ENCODE data around the gene ZMYND10.
A peak's percentile ranks its signal among the peaks of the same experiment; 100 is the strongest.
"Not testable (repeated sequence)": the region's sequence is repeated elsewhere in the genome, so short reads cannot be mapped to it uniquely, and the experiment has no call there.

Gene ZMYND10

DNA sequence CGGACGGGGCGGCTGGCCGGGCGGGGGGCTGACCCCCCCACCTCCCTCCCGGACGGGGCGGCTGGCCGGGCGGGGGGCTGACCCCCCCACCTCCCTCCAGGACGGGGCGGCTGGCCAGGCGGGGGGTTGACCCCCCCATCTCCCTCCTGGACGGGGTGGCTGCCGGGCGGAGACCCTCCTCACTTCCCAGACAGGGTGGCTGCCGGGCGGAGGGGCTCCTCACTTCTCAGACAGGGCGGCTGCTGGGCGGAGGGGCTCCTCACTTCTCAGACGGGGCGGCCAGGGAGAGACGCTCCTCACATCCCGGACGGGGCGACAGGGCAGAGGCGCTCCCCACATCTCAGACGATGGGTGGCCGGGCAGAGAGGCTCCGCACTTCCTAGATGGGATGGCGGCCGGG is 33.5 kb downstream of the ZMYND10 start:
- not testable (repeated sequence) for DNase-seq (ENCODE audit: extremely low read depth in 1 of 2, low read depth in 1 of 2)

- DNase-seq (ENCODE audit: extremely low read depth in 1 of 2, low read depth in 1 of 2), result peak in 1 of 2 donors; percentile 15
Observed at GRCh38 chr3:50304601-50305000, 40.9 kb downstream of the ZMYND10 start.

DNA sequence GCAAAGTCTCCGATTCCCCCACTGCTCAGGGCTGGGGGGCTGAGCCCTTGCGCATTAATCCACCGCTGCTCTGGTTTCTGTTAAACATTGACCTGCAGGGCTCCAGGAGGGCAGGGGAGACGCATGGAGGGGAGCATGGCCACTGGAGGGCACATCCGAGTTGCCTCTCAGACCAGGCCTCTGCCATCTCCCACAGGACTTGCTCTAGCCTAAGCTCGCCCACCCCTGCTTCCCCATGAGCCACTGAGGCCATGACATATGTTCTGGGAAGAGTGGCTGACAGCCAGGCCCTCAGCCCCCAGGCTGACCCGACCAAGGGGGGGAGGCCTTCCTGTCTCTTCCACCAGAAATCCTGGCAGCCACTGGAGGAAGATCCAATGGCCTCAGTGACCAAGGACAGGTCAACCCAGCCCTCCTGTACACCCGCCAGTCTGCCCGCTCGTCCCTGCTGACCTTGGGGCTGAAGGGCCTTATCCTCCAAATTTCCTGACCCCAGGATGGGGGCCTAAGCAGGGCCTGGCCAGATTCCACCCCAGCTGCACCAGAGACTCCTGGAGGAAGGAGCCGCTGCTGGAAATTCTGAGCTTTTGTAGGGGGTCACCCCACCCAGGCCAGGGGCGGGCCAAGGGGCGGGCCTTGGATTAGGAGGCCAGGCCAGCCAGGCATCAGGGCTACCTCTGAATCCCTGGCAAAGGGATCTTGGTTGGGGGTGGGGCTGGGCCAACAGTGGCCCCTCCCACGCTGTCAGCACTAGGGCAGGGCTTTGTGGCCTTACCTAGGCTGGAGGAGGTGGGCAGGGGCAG is 42.3 kb downstream of the ZMYND10 start, which contains the start of gene HYAL1:
Gene HYAL1 (minus strand): TSS at position 562 of the 803 bp plus-strand sequence. CDS start 618 bp downstream, outside the sequence.
- DNase-seq (ENCODE audit: extremely low read depth in 1 of 2, low read depth in 1 of 2), result no peak

GRCh38 chr3:50302095-50303012 is 43.2 kb downstream of the ZMYND10 start:
- DNase-seq (ENCODE audit: extremely low read depth in 1 of 2, low read depth in 1 of 2), result no peak

GRCh38 chr3:50300681-50301254 is 44.8 kb downstream of the ZMYND10 start:
- no peak for DNase-seq (ENCODE audit: extremely low read depth in 1 of 2, low read depth in 1 of 2)

DNA sequence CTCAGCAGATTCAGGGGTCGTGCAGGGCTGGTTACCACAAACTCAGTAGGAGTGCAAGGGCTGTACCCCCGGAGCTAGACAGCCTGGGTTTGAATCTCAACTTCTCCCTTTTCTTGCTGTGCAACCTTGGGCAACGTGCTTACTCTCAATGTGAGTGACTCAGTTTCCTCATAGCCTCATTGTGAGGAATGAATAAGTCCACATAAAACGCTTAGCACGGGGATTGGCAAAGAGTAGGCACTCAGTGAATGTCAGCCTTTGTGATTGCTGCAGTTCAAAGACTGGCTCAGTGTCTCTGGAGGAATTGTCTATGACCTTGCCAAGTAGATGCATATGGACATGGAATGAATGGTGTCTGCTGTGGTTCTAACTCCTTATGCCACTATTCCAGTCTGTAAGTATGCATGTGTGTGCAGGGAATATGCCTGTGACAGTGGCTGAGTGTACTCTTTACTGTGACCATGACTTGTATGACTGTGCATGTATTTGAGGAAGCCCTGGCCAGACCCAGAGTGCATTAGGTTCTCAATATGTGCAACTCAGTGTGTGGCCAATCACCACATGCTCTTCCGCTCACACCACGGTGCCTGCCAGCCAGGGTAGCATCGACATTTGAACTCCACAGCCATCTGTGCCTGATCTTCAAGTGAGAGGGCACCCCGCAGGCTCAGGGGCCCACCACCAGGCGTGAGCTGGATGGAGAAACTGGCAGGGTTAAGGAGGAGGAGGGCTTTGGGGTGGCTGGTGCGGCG is 45.4 kb downstream of the ZMYND10 start:
- DNase-seq (ENCODE audit: extremely low read depth in 1 of 2, low read depth in 1 of 2), result no peak

- no peak for DNase-seq (ENCODE audit: extremely low read depth in 1 of 2, low read depth in 1 of 2)
Observed at GRCh38 chr3:50299638-50299928, 45.9 kb downstream of the ZMYND10 start.

DNA sequence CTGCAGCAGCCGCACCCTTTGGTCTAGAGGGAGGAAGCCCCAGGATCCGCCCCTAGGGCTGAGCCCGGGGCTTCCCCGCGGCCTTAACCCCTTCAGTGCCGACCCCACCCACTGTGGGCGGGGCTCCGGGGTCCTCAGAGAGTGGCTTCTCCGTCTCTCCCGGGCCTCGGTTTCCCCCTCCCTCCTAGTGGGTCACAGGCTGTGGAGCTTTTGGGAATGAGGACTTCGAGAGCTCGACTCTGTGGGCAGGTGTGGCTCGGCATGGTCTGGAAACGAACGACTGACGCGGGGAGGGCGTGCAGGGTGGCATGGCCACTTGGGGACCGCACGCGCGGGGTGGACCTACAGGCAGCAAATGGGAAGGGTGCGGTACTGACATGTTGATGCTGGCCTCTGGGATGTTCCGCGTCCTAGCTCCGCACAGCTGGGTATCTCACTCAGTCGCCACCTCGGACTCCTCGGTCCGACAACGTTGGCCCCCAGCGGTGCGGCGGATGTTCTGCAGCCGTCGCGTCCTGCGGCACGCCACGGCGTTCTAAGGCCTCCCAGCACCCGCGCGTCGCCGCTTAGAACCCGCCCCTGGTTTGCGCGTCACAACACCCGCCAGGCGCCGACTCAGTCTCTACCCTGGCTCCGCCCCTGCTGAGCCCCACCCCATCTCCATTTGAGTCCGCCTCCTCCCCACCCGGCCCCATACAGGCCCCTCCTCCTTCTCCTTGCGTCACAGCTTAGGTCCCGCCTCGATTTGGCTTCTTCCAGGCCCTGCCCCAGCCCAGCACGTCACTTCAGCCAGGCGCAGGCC is 46.5 kb downstream of the ZMYND10 start, which contains the start of the genes HYAL3 and NAA80:
Gene HYAL3 (minus strand): TSS at position 570 of the 802 bp plus-strand sequence. CDS start 3,803 bp downstream, outside the sequence.
Gene NAA80 (minus strand): TSS at position 570 of the 802 bp plus-strand sequence. CDS start 1,942 bp downstream, outside the sequence.
- DNase-seq (ENCODE audit: extremely low read depth in 1 of 2, low read depth in 1 of 2), result peak; percentile 98

GRCh38 chr3:50297896-50298725 is 47.4 kb downstream of the ZMYND10 start:
- DNase-seq (ENCODE audit: extremely low read depth in 1 of 2, low read depth in 1 of 2), result no peak

DNA sequence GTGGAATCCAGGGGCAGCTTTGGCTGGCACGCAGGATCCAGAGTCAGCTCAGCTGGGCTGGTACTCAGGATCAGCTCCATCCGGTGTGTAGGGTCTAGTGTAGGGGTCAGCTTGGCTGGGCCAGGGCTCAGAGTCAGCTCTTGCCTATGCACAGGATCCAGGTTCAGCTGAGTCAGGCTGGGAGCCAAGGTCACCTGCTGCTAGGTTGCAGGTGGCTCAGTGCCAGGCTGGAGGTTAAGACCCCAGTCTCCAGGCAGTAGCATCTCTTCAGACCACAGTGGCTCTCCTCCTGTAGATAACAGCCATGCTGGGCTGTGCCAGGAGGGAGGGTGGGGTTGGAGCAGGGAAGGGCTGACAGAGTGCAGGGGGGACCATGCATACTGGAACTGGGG is 48.2 kb downstream of the ZMYND10 start:
- DNase-seq (ENCODE audit: extremely low read depth in 1 of 2, low read depth in 1 of 2), result no peak

DNA sequence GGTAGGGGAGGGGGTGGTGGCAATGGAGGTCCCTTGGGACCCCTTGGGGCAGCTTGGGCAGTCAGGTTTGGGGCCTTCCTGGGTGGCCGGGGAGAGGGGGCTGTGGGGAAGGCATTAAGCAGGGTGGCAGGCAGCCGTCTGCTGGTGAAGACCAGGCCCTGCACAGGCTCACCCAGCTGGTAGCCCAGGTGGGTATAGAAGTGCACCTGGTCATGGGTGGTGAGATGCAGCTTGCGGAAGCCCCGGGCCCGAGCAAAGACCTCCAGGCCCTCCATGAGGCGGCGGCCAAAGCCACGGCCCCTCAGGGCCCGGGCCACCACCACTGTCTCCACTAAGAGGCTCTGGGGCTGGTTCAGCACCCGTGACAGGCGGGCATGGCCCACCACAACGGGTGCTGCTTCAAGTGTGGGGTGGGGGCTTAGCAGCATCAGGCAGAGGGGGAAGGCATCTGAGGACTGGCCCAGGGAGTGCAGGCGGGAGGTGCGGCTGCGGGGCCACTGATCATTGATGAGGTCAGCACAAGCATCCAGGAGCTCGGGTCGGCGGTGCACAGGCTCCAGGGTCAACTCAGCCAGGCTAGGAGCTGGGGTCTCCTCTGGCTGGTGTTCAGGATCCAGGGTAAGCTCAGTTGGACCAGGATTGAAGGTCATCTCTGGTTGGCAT is 48.7 kb downstream of the ZMYND10 start:
- no peak for DNase-seq (ENCODE audit: extremely low read depth in 1 of 2, low read depth in 1 of 2)

GRCh38 chr3:50295553-50296431 is 49.7 kb downstream of the ZMYND10 start:
- no peak for DNase-seq (ENCODE audit: extremely low read depth in 1 of 2, low read depth in 1 of 2)

DNA sequence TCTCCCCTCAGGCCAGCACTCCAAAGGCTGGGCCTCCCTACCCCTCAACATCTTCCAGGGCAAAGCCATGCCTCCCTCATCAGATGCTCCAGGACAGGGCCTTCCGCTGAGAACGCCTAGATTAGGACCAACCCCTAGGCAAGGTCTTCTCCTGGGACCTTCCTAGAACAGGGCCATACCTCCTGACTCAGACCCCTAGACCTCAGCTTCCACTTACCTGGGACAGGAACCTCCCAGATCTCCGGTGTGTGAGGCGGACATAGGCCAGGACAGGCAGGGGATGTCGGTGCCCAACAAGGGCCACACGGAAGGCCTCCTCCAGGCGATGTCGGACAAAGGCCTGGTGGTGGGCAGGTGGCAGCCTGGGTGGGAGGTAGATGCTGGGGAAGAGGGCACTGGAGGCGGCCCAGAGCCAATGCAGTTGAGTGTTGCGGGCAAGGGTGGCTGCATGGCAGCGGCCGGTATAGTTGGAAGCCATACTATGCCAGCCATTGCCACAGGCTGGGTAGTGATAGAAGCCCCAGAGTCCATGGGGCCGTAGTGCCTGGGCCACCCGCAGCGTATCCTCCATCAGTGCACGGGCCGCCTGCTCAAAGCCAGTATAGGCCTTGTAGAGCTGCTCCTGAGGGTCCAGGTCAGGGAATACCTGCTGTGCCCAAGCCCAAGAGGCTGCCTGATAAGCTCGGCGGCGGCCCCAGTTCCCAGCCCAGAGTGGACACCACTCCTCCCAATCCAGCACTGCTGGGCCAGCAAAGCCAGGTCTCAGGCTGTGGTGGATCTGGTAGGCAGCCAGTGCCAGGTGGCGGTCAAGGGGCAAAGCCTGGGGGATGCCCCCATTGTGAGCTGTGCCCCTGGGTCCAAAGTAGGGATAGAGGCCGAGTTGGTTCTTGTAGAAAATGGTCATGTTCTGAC is 50.8 kb downstream of the ZMYND10 start:
- no peak for DNase-seq (ENCODE audit: extremely low read depth in 1 of 2, low read depth in 1 of 2)

- no peak for DNase-seq (ENCODE audit: extremely low read depth in 1 of 2, low read depth in 1 of 2)
Observed at GRCh38 chr3:50294089-50294488, 51.4 kb downstream of the ZMYND10 start.

- no peak for DNase-seq (ENCODE audit: extremely low read depth in 1 of 2, low read depth in 1 of 2)
Observed at GRCh38 chr3:50293079-50293801, 52.3 kb downstream of the ZMYND10 start.
